Activated CD8-positive, alpha-beta memory T cell treated with anti-CD3 and anti-CD28 coated beads, Interleukin-2, amount 50 U/mL, for 24 hours (primary cell): Measurements from ENCODE around the gene ASTN2.

Experiments
- DNase-seq: peaks from one replicate; pipeline ENCODE4 v3.0.0-alpha.2; 2020; ENCODE audit errors: extremely low read depth

ASTN2 gene

DNA sequence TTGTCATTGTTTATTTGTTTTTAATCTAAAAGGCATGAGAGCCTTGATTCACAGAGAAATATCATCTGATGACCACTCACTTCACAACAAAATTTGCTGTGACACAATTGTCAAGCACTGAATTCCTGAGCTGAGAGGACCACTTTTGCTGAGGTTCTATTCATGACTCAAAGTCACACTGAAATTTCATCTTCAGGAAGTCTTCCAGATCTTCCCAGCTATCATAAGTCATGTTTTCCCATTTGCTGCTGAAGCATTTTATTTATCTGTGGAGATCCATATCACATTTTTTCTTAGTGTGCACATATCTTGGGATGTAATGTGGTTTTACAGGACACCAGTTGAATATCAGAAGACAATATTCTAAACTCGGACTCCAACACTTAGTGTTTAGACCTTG lies 982.8 kb downstream of the ASTN2 start:
- no peak for DNase-seq

- DNase-seq = no peak
Observed at GRCh38 chr9:116430849-116431248, 984.0 kb downstream of the ASTN2 start.

GRCh38 chr9:116425244-116425643 lies 989.6 kb downstream of the ASTN2 start:
- DNase-seq = no peak

- no peak for DNase-seq
Observed at GRCh38 chr9:116423149-116423548, 991.7 kb downstream of the ASTN2 start.

DNA sequence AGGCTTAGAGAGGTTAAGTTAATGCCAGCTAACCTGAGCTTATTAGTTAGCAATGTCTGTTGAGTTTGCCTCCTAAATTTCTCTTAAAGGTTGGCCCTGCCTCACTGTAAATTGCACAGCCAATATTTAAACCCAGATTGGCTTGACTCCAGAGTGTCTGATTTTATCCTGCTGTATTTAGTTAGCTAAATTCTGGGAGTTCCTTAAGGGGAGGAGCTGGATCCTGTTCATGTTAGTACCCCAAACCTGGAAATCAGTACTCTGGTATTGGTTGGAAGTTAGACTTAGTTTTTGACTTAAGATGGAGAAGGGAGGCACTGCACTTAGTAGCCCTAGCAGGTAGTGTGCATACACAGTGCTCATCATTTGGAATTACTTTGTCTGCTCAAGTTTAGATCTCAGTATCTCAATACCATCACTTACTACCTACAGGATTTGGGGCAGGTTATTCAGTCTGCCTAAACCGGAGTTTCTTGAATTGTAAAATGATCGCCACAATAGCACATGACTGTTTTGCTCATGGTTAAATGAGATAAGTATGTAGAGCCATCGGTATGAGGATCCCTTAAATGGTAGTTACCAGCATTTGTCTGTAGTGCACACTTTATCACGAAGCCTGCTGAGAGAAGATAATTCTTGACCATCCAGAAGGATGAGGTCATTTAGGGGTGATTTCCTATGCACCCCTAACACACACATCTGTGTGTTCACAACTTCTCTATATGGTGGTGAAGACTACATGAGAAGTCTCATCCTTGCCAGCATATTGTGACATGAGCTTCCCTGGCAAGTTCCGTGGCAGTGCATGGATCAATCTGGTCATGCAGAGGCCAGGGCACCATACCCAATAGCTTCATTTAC lies 992.5 kb downstream of the ASTN2 start:
- no peak for DNase-seq

DNA sequence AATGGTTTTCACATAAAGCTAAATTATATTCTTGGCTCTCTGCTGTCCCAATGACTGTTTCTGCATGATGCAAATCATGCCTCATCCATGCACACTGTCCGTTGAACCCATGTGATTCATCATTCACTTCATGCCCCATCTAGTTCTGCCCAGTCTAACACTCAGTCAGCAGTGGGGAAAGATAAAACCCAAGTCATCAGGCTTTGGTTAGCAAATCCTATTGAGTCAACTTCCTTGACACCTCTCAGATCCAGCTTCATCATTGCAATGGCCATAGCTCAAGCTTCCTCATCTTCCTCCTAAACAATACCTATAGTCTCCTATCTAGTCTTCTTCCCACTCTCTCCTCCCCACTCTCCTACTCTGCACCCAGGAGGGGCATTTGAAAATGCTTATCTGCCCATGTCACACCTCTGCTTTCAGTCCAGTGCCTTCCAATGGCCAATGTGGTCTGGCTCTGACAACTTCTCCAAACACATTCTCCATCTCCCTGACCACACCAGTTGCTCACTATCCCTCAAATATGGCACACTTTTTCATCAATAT lies 993.8 kb downstream of the ASTN2 start:
- no peak for DNase-seq

DNA sequence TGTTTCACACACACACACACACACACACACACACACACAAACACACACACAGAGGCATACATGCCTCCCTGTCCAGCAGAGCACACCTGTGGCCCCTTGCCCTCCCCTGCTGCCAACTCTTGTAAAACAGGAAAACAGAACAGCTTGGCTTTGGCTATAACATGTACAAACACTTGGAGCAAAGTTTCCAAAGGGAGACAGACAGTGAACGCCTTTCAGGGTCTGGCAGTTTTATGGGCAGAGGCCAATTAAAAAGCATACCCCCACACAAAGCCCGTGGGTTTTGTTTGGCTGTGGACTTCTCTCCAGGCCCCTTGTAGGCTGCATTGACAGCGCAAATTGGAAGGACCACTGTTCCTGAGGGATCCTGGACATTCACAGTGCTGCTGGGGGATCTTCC lies 995.7 kb downstream of the ASTN2 start:
- no peak for DNase-seq

GRCh38 chr9:116417464-116417863 lies 997.4 kb downstream of the ASTN2 start:
- DNase-seq = no peak

- no peak for DNase-seq
Observed at GRCh38 chr9:116416421-116416820, 998.4 kb downstream of the ASTN2 start.

DNA sequence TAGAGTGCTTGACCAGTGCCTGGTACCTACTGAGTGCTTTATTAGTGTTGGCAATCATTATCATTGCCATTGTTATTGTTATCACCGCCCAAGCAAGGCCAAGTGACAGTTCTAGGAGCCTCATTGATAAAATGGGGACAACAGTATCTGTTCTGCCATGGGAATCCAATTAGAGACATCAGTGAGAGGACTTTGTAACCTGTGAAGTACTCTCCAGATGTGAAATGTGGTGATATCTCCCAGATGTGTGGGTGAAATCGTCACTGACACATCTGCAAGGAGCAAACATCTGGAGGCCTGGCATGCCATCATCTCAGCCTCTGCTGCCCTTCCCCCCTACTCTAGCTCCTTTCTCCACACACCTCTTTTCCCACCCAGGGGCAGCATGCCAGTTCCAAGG lies 1000.5 kb downstream of the ASTN2 start:
- DNase-seq = no peak

GRCh38 chr9:116411506-116411905 lies 1003.4 kb downstream of the ASTN2 start:
- DNase-seq = no peak

DNA sequence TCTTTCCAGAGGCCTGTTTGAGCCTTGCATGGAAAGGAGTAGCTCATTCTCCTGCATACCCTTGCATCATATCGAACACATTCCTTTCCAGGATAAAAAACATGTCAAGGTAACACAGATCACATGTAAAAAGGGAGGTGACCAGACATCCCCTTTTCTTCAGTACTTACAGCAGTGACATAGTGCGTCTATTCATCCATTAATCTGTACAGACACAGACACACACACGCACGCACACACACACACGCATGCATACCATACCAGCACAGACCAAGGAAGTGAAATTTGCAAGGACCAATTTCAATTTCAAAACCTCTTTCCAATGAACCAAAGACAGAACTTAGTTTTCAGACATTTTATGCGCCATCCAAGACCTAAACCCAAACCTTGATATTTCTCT lies 1005.2 kb downstream of the ASTN2 start:
- no peak for DNase-seq

- no peak for DNase-seq
Observed at GRCh38 chr9:116409129-116409528, 1005.7 kb downstream of the ASTN2 start.

GRCh38 chr9:116406469-116406868 lies 1008.4 kb downstream of the ASTN2 start:
- no peak for DNase-seq

DNA sequence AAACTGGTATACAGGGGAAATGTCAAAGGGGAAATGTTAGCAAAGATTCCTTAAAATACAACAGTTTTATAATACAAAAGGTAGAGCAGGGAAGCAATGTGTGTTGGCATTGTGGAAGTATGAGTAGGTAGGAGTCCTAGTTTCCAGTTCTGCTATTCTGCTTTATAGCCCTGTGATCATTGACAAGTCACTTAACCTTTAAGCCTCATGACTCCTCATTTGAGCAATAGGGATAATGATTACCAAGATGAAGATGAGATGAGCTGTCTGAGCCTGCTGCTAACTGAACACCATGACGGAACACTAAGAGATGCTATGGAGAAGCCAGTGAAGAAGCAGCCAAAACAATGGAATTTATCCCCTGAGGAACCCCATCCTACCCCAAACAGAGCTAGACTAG lies 1009.5 kb downstream of the ASTN2 start:
- DNase-seq = no peak

- DNase-seq = no peak
Observed at GRCh38 chr9:116404228-116404627, 1010.6 kb downstream of the ASTN2 start.

DNA sequence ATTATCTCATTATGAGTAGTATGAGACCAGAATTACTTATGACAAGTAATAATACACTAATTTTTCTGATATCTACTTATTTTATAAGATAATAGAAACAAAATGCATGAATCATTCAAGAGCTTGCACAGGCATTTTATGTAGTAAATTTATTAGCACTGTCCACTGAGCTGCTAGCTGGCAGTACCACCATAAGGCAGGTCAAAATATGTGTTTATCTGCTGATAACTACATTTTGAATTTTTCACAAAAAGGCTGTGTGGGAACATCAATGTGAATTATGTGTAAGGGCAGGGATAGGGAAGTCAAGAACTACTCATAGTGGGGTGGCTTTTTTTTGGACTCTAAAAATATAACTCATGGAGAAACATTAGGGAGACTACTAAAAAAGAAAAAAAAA lies 1011.7 kb downstream of the ASTN2 start:
- DNase-seq = no peak

DNA sequence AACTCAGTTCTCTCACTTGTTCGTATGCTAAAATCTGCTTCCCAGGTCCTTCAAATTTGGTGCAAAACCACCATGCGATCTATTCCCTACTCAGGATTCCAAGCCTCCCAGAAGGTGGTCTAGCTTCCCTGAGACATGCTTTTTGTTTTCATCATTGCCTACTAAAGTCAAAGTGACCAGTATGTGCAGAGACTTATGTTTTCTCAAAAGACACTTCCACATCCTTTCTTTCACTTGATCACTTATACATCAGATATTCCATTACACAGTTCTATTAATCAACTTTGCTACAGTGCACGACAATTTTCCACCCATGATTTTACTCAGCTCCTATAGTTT lies 1019.2 kb downstream of the ASTN2 start:
- DNase-seq = no peak

GRCh38 chr9:116394894-116395698 lies 1019.8 kb downstream of the ASTN2 start:
- no peak for DNase-seq

DNA sequence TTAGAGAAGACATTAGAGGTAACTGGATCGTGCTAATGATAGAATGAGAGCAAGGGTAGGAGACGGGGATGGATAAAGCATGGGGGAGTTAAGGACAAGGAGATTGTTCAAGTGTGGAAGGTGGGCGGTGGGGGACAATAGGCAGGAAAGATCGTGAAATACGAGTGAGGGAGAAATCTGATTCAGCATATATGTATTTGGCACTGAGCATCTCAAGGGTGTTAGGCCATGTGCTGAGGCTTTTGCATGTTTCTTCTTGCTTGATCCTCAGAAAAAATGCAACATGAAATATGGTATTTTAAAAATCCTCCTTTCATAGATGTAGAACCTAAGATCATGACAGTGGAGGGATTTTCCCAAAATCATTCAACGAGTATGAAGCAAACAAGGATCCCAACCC lies 1020.8 kb downstream of the ASTN2 start:
- no peak for DNase-seq

DNA sequence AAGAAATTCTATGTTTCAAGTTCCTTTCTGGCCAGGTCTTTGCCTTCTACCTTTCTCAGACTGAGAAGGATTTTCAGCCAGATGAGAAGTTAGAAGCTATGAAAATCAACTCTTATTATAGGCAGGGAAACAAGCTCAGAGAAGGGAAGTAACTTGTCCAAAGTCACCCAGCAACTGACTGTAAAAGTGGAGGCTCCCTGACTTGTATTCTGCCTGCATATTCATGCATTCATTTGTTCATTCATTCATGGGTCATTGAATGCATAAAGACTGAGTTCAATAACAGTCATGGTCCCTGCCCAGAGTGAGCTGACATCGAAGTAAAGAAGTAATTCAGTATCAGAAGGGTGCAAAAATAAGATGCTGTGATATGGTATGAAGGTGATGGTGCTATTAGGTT lies 1021.7 kb downstream of the ASTN2 start:
- no peak for DNase-seq

DNA sequence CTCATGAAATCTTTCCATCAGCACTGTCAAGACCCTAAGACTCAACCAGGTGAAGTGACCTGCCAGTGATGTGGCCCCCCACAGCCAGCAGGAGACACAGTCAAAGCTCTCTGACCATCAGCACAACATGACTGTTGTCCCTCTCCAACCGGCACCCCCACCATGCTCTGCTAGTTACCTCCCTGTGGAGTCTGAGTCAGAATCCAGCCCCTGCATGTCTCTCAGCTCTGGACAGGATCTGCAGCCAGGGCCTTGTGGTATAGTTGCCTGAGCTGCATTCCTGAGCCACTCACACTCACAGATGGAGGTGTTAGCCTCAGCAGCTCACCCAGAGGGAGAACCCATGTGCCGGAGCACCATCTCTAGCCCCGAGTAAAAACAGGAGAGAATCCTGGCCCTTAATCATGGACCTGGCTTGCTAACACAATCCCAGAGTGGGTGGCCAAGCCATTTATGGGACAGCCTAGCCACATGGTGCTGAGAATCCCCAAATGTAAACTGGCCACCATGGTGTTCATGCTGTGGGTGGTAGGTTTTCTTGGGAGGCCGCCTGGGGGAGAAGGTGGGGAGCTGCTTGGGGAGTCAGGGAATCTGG lies 1023.5 kb downstream of the ASTN2 start:
- DNase-seq = no peak
